Activated effector memory CD4-positive, alpha-beta T cell treated with Interleukin-2 at 50 U/mL for 16 hours (primary cell): ENCODE data around the gene THOC7.

Experiments
- DNase-seq: peaks from one replicate; pipeline ENCODE4 v3.0.0-alpha.2; 2020

The THOC7 gene

GRCh38 chr3:63877737-63878393 is 14.3 kb upstream of the THOC7 start:
- DNase-seq = no peak

GRCh38 chr3:63876260-63876659 is 12.7 kb upstream of the THOC7 start:
- no peak for DNase-seq

GRCh38 chr3:63875510-63875909 is 11.9 kb upstream of the THOC7 start:
- DNase-seq = no peak

GRCh38 chr3:63874769-63875168 is 11.2 kb upstream of the THOC7 start:
- no peak for DNase-seq

- DNase-seq = no peak
Observed at GRCh38 chr3:63872135-63872924, 8.7 kb upstream of the THOC7 start.

- DNase-seq = no peak
Observed at GRCh38 chr3:63870615-63871005, 7.0 kb upstream of the THOC7 start.

GRCh38 chr3:63869940-63870614 is 6.5 kb upstream of the THOC7 start:
- no peak for DNase-seq

GRCh38 chr3:63867225-63867624 is 3.6 kb upstream of the THOC7 start:
- DNase-seq = no peak

GRCh38 chr3:63864965-63865327 is 1.3 kb upstream of the THOC7 start:
- no peak for DNase-seq

- DNase-seq = peak; percentile 20
Observed at GRCh38 chr3:63864008-63864964, 681 bp upstream of the THOC7 start.

- no peak for DNase-seq
Observed at GRCh38 chr3:63862804-63863149, 828 bp downstream of the THOC7 start.

- no peak for DNase-seq
Observed at GRCh38 chr3:63861306-63861705, 2.3 kb downstream of the THOC7 start.

- DNase-seq = no peak
Observed at GRCh38 chr3:63860776-63861175, 2.8 kb downstream of the THOC7 start.

GRCh38 chr3:63857311-63857710 is 6.3 kb downstream of the THOC7 start:
- no peak for DNase-seq

GRCh38 chr3:63855333-63855940 is 8.2 kb downstream of the THOC7 start:
- no peak for DNase-seq

GRCh38 chr3:63853106-63853505 is 10.5 kb downstream of the THOC7 start:
- no peak for DNase-seq

GRCh38 chr3:63851287-63851686 is 12.3 kb downstream of the THOC7 start:
- no peak for DNase-seq

- DNase-seq = no peak
Observed at GRCh38 chr3:63849175-63849574, 14.4 kb downstream of the THOC7 start.

GRCh38 chr3:63847718-63848450 is 15.7 kb downstream of the THOC7 start:
- no peak for DNase-seq

- DNase-seq = no peak
Observed at GRCh38 chr3:63845215-63845614, 18.4 kb downstream of the THOC7 start.

- DNase-seq = no peak
Observed at GRCh38 chr3:63842127-63842526, 21.5 kb downstream of the THOC7 start.

- no peak for DNase-seq
Observed at GRCh38 chr3:63841704-63842103, 21.9 kb downstream of the THOC7 start.
